Stimulated activated CD4-positive, alpha-beta T cell treated with anti-CD3 and anti-CD28 coated beads, Interleukin-12 subunit alpha, Interleukin-12 subunit beta, amount 100 ng/mL, for 24 hours (primary cell): Measurements from ENCODE around the gene HBG1.

Experiments used
- DNase-seq, 2 experiments: peaks; one replicate each; pipeline ENCODE4 v3.0.0-alpha.2; 2020; ENCODE audit warnings: low read depth in 2 of 2

HBG1 gene

DNA sequence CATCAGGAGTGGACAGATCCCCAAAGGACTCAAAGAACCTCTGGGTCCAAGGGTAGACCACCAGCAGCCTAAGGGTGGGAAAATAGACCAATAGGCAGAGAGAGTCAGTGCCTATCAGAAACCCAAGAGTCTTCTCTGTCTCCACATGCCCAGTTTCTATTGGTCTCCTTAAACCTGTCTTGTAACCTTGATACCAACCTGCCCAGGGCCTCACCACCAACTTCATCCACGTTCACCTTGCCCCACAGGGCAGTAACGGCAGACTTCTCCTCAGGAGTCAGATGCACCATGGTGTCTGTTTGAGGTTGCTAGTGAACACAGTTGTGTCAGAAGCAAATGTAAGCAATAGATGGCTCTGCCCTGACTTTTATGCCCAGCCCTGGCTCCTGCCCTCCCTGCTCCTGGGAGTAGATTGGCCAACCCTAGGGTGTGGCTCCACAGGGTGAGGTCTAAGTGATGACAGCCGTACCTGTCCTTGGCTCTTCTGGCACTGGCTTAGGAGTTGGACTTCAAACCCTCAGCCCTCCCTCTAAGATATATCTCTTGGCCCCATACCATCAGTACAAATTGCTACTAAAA lies 22.8 kb downstream of the HBG1 start, which contains the start of gene HBB:
Gene HBB, minus strand, starts transcription at position 340 of the 579 bp plus-strand sequence. Its CDS starts 50 bp downstream, at position 290.
- DNase-seq: no peak

DNA sequence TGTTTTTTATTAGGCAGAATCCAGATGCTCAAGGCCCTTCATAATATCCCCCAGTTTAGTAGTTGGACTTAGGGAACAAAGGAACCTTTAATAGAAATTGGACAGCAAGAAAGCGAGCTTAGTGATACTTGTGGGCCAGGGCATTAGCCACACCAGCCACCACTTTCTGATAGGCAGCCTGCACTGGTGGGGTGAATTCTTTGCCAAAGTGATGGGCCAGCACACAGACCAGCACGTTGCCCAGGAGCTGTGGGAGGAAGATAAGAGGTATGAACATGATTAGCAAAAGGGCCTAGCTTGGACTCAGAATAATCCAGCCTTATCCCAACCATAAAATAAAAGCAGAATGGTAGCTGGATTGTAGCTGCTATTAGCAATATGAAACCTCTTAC lies 24.2 kb downstream of the HBG1 start:
- DNase-seq: no peak

GRCh38 chr11:5224538-5225479 lies 24.8 kb downstream of the HBG1 start:
- DNase-seq: no peak

DNA sequence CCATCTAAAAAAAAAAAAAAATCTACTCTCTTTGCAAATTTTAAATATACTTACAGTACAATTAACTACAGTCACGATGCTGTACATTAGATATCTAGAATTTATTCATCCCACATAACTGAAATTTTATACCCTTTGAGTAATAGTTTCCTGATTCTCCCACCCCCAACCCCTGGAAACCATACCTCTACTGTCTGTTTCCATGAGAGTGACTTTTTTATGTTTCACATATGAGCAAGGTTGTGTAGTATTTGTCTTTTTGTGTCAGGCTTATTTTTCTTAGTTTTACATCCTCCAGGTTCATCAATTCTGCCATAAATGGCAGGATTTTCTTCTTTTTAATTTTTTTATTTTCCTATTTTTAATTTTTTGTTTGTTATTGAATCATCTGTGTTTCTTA lies 26.0 kb downstream of the HBG1 start:
- DNase-seq: no peak

DNA sequence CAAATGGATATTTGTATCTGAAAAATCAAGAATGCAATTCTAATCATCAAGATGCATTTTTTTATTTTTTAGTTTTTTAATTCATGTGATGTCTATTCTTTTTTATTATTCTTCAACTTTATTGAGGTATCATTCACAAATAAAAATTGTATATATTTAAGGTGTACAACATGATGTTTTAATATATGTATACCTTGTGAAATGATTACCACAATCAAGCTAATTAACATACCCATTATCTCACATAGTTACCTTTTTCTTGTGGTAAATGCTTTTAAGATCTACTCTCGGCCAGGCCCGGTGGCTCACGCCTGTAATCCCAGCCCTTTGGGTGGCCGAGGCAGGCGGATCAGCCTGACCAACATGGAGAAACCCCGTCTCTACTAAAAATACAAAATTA lies 26.5 kb downstream of the HBG1 start:
- DNase-seq: no peak

- no peak for DNase-seq
Observed at GRCh38 chr11:5210376-5210885, 39.2 kb downstream of the HBG1 start.

GRCh38 chr11:5204787-5205186 lies 44.9 kb downstream of the HBG1 start:
- DNase-seq: no peak

DNA sequence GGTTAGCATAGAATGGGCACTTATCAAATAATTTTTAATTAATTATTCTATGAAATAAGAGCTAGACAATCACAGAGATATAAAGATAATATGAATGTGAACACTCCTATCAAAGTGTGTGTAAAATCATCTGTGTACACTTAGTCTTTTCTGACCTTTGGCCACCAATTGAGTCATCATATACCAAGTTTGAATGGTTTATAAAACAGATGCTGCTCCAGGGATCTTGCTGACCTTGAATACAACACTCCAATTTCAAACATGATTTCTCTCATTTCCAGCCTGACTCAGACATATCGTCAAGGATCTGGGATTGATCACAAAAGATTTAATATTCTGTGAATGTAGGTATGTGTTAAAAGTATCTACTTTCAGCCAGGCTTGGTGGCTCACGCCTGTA lies 46.3 kb downstream of the HBG1 start:
- DNase-seq: no peak

- DNase-seq: no peak
Observed at GRCh38 chr11:5200582-5200981, 49.1 kb downstream of the HBG1 start, which contains the start of gene OR51V1. Gene OR51V1 (minus strand): TSS chr11:5200682. CDS start chr11:5200682, 0 bp downstream.

GRCh38 chr11:5198285-5198684 lies 51.4 kb downstream of the HBG1 start:
- DNase-seq: no peak
